Sigmoid colon (tissue), 7 donors: Measurements from ENCODE around the gene IQSEC3. TPM values are rescaled to one million over a fixed set of nuclear protein-coding genes. Genes with fewer than 3 reads are reported as not detected.
"Not testable (repeated sequence)": the region's sequence is repeated elsewhere in the genome, so short reads cannot be mapped to it uniquely, and the experiment has no call there.

Experiments
- DNase-seq: peaks from one replicate; pipeline ENCODE4 v3.0.0-alpha.2; 2019
- H3K27ac ChIP-seq, 4 donors: fragments of 200-600 bp; sonication (generic); one replicate each; pipeline ENCODE4 v1.5.1; 2016 to 2019; ENCODE audit warnings: mild to moderate bottlenecking in 1 of 4
- H3K27me3 ChIP-seq, 3 donors: fragments of 200-600 bp; sonication (generic); one replicate each; pipeline ENCODE4 v1.5.1; 2019; ENCODE audit warnings: mild to moderate bottlenecking in 1 of 3
- H3K36me3 ChIP-seq, 4 donors: fragments of 200-600 bp; sonication (generic); one replicate each; pipeline ENCODE4 v1.5.1; 2016 to 2019
- H3K4me1 ChIP-seq, 4 donors: fragments of 200-600 bp; sonication (generic); one replicate each; pipeline ENCODE4 v1.5.1; 2017 to 2019
- H3K4me3 ChIP-seq, 4 donors: fragments of 200-600 bp; sonication (generic); one replicate each; pipeline ENCODE4 v1.5.1; 2017 to 2019; ENCODE audit warnings: mild to moderate bottlenecking in 2 of 4, moderate library complexity in 1 of 4
- H3K9me3 ChIP-seq, 4 donors: fragments of 200-600 bp in 3 of 4; sonication (generic) in 3 of 4; one replicate each; pipeline versions ENCODE4 v1.5.1 to v1.6.1; 2013 to 2019
- EP300 ChIP-seq, 4 donors: sonication (generic); formaldehyde crosslinking; IDR thresholded peaks; one replicate each; pipeline ENCODE4 v1.6.1; 2017; ENCODE audit warnings: antibody characterized with exemption in 4 of 4
- POLR2A ChIP-seq, 2 donors: fragments of 450-650 bp; IDR thresholded peaks; one replicate each; pipeline ENCODE4 v1.6.1; 2016; ENCODE audit warnings: antibody characterized with exemption in 2 of 2, mild to moderate bottlenecking in 2 of 2, moderate library complexity in 2 of 2
- POLR2AphosphoS5 ChIP-seq, 4 donors: sonication (generic); formaldehyde crosslinking; IDR thresholded peaks; one replicate each; pipeline ENCODE4 v1.6.1; 2017; ENCODE audit warnings: antibody characterized with exemption in 4 of 4
- WGBS, 2 donors: extraction: QIAGEN DNeasy Blood & Tissue Kit; methylation state at CpG; one replicate each; pipeline ENCODE4 v1.1.7; 2013; 5-methylcytosine and 5-hydroxymethylcytosine counted together
- intact Hi-C: fragments of 100-400 bp; cut with DNase I; formaldehyde crosslinking; loops from one replicate; pipeline ENCODE4 v1.15.1; 2023
- polyA plus RNA-seq, 3 donors: library from polyadenylated mRNA; stranded (reverse); fragments of 200-250 nt; gene quantifications; one replicate each; pipeline ENCODE4 v1.2.3, GENCODE V29; 2013
- total RNA-seq, 4 donors: library from RNA; depleted of rRNA; stranded (reverse); fragments of >200 nt; gene quantifications; one replicate each; pipeline ENCODE4 v1.1.0, GENCODE V29; 2016
- TF ChIP-seq, protein P1 (sequence below), 4 experiments: fragments of 450-650 bp in 3 of 4; fragments of 200-600 bp in 1 of 4; IDR thresholded peaks; one replicate each; pipeline ENCODE4 v1.5.1; 2016 to 2019; ENCODE audit warnings: antibody characterized with exemption in 4 of 4, mild to moderate bottlenecking in 3 of 4, moderate library complexity in 2 of 4
- donor health status: healthy with polysubstance abuse.
- donor health status: Bipolar disorder and iron deficiency.
- donor health status: healthy.

The IQSEC3 gene
- total and polyA plus RNA-seq, 7 donors = under 0.01 to 2.2 (median 0.54) TPM; not detected in 1

DNA sequence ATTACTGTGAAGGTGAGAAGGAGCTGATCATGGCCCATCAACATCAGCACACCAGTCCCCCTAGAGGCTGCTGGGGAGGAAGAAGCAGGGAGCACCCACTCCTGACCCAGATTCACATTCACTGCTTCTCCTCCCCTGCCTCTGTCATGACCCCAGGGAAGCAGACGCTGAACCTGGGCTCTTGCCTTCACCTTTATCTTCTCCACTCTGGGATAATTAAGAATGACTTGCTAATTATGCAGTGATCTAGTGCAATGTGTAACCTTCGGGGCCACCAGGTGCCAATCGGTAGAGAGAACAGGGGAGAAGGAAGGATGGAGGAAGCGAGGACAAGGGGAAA, 44.4 kb upstream of the IQSEC3 start:
- Histone ChIP-seq H3K4me3 (no peak overlapping the region), H3K9me3 (no peaks in the 10 kb centered on the region), H3K27ac (no peak overlapping the region), H3K4me1 (no peaks in the 10 kb centered on the region), H3K27me3 (no peaks in the 10 kb centered on the region), H3K36me3 (peaks cover 7 to 17% (median 12%) of the 10 kb centered on the region in 4 donors)
- DNase-seq = no peak
- intact Hi-C loops = no loop called here
- 79 to 80% methylated on average over 4 of the region's 4 CpGs for WGBS, 2 donors
- no peak for TF ChIP-seq EP300 (IDR thresholded peaks at IDR 0.05)
- TF ChIP-seq POLR2A (IDR thresholded peaks at IDR 0.05) = no peak
- TF ChIP-seq, protein P1, sequence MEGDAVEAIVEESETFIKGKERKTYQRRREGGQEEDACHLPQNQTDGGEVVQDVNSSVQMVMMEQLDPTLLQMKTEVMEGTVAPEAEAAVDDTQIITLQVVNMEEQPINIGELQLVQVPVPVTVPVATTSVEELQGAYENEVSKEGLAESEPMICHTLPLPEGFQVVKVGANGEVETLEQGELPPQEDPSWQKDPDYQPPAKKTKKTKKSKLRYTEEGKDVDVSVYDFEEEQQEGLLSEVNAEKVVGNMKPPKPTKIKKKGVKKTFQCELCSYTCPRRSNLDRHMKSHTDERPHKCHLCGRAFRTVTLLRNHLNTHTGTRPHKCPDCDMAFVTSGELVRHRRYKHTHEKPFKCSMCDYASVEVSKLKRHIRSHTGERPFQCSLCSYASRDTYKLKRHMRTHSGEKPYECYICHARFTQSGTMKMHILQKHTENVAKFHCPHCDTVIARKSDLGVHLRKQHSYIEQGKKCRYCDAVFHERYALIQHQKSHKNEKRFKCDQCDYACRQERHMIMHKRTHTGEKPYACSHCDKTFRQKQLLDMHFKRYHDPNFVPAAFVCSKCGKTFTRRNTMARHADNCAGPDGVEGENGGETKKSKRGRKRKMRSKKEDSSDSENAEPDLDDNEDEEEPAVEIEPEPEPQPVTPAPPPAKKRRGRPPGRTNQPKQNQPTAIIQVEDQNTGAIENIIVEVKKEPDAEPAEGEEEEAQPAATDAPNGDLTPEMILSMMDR (IDR thresholded peaks at IDR 0.05) = no peak
- no peak for TF ChIP-seq POLR2AphosphoS5 (IDR thresholded peaks at IDR 0.05)

- TF ChIP-seq, protein P1 (IDR thresholded peaks at IDR 0.05) = no peak
- no peak for TF ChIP-seq EP300 (IDR thresholded peaks at IDR 0.05)
- TF ChIP-seq POLR2A (IDR thresholded peaks at IDR 0.05) = no peak
- no peak for TF ChIP-seq POLR2AphosphoS5 (IDR thresholded peaks at IDR 0.05)
- Histone ChIP-seq H3K36me3 (peaks cover 7 to 17% (median 12%) of the 10 kb centered on the region in 4 donors), H3K4me1 (no peaks in the 10 kb centered on the region), H3K27ac (no peak overlapping the region), H3K9me3 (no peaks in the 10 kb centered on the region), H3K4me3 (no peak overlapping the region), H3K27me3 (no peaks in the 10 kb centered on the region)
- no peak for DNase-seq
- intact Hi-C loops = no loop called here
- 89 to 92% methylated on average over 12 of the region's 12 CpGs for WGBS, 2 donors
Observed at GRCh38 chr12:22530-23201, 43.9 kb upstream of the IQSEC3 start.

GRCh38 chr12:27904-28303, 38.7 kb upstream of the IQSEC3 start:
- H3K9me3 ChIP-seq, H3K4me1 ChIP-seq, H3K27ac ChIP-seq, intact Hi-C loops, DNase-seq, H3K27me3 ChIP-seq, H3K36me3 ChIP-seq, H3K4me3 ChIP-seq: not testable (repeated sequence)
- no CpG with 5 or more reads among the region's 5 CpGs for WGBS, 2 donors

DNA sequence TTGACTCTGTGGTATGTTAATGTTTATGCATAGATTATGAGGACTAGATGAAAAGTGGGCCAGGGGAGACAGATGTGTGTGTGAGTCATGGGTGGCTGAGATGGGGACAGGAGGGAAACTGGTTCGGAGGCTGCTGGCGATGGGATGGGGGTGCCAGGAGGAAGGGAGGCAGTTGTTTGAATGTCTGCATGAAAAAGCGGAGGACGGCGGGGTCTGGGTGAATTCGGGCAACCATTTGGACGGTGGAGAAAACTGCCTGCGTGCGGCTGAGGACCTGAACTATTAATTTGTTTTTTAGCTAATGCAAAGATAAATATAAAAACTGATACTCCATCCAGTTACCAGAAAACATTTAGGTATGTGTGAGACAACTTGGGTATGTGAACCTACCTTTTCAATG, 27.8 kb upstream of the IQSEC3 start:
- H3K4me3 ChIP-seq, H3K27ac ChIP-seq, DNase-seq, intact Hi-C loops, H3K9me3 ChIP-seq, H3K36me3 ChIP-seq, H3K27me3 ChIP-seq, H3K4me1 ChIP-seq: not testable (repeated sequence)
- 73 to 84% methylated on average over 9 of the region's 9 CpGs for WGBS, 2 donors

DNA sequence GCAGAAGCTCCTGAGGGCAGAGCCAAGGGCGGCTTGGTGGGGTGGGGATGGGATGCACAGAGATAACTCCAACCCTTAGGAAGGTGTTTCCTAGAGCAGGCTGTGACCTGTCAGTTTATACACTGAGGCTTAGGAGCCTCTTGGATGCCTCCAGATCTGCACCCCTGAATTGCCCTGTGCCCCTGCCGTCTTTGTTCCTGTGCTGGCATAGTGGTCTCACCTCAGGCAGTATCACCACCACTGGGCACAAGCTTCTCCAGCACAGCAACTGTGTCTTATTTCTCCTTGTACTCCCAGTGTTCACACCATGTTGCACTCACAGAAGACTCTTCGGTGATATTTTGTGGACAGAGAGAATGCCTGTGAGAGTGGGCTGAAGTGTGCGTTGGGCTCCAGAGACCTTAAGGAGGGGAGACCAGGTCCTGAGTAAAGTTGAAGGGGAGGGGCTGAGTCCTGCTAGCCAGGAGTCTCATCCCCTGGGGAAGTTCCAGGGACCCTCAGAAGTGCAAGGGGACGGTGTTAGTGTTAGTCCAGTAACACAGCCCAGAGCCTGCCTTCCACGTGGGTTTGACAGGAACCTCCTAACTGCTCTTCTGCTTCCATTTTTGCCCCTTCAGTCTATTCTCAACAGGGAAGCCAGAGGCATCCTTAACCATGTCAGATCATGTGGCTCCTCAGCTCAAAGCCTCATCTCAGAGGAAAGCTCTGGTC, 26.9 kb upstream of the IQSEC3 start:
- intact Hi-C loops, H3K27me3 ChIP-seq, H3K4me1 ChIP-seq, H3K36me3 ChIP-seq, H3K9me3 ChIP-seq, DNase-seq, H3K27ac ChIP-seq, H3K4me3 ChIP-seq: not testable (repeated sequence)
- 74 to 78% methylated on average over 6 of the region's 6 CpGs for WGBS, 2 donors

- DNase-seq, H3K27ac ChIP-seq, H3K36me3 ChIP-seq, H3K9me3 ChIP-seq, H3K4me3 ChIP-seq, H3K27me3 ChIP-seq, intact Hi-C loops, H3K4me1 ChIP-seq: not testable (repeated sequence)
- 80 to 81% methylated on average over 8 of the region's 8 CpGs for WGBS, 2 donors
Observed at GRCh38 chr12:44352-44751, 22.2 kb upstream of the IQSEC3 start.

DNA sequence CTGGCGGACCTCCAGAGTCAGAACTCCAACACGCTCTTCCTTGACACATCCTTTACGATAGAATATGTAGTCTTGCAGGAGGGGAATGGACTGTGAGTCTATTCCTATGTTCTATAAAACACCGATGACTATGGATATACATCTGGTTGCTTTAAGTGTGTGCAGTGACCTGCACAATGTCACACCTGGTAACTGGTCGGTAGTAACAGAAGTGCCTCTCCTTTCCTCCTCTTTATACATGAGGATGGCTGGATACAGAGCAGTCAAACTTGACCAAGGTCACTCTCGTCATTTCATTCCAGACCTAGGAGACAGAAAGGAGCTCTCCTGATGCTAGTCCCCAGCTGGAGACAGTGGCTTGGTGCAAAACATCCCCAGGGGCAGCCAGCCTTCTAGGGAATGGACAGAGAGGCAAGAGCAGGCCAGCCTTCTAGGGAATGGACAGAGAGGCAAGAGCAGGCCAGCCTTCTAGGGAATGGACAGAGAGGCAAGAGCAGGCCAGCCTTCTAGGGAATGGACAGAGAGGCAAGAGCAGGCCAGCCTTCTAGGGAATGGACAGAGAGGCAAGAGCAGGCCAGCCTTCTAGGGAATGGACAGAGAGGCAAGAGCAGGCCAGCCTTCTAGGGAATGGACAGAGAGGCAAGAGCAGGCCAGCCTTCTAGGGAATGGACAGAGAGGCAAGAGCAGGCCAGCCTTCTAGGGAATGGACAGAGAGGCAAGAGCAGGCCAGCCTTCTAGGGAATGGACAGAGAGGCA, 21.2 kb upstream of the IQSEC3 start:
- WGBS, 2 donors = 80 to 82% methylated on average over 6 of the region's 6 CpGs
- H3K36me3 ChIP-seq, H3K4me1 ChIP-seq, intact Hi-C loops, H3K27ac ChIP-seq, DNase-seq, H3K4me3 ChIP-seq, H3K27me3 ChIP-seq, H3K9me3 ChIP-seq: not testable (repeated sequence)

- H3K36me3 ChIP-seq, H3K27ac ChIP-seq, DNase-seq, H3K27me3 ChIP-seq, H3K4me3 ChIP-seq, H3K9me3 ChIP-seq, intact Hi-C loops, H3K4me1 ChIP-seq: not testable (repeated sequence)
- 71 to 86% methylated on average over 5 of the region's 5 CpGs for WGBS, 2 donors
Observed at GRCh38 chr12:45991-46358, 20.6 kb upstream of the IQSEC3 start.

GRCh38 chr12:46542-46941, 20.0 kb upstream of the IQSEC3 start:
- H3K27me3 ChIP-seq, H3K27ac ChIP-seq, DNase-seq, H3K4me3 ChIP-seq, H3K36me3 ChIP-seq, intact Hi-C loops, H3K9me3 ChIP-seq, H3K4me1 ChIP-seq: not testable (repeated sequence)
- 61% methylated on average over 5 of the region's 5 CpGs for WGBS, 2 donors

DNA sequence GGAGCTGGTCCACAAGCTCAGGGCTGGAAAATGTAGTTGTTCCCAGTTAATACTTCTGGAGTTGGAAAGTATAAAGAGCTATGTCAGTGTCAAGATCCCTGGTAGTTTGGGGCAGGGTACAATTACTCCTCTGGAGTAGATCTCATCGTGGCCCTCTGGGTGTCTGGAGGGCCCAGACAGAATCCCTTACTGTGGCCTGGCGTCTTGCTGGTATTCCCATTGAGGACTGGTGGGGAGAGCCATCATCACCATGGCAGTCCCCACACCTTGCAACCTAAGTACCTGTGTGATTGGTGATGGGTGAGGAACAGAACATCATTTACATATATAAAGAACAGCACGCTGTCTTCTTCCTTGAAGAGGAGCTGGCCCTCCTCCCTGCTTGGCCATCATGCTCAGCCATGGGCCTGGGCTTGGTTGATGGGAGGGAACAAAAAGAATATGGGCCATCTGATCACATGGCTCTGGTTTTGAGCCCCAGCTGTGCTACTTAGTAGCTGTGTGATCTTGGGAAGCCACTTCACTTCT, 18.8 kb upstream of the IQSEC3 start:
- 65 to 73% methylated on average over 3 of the region's 3 CpGs for WGBS, 2 donors
- H3K27me3 ChIP-seq, H3K4me1 ChIP-seq, H3K4me3 ChIP-seq, H3K27ac ChIP-seq, intact Hi-C loops, H3K36me3 ChIP-seq, H3K9me3 ChIP-seq, DNase-seq: not testable (repeated sequence)
